BJ (cell line): Measurements from ENCODE around the gene STMP1. TPM values are rescaled to one million over a fixed set of nuclear protein-coding genes. Genes with fewer than 3 reads are reported as not detected.
"Not testable (repeated sequence)": the region's sequence is repeated elsewhere in the genome, so short reads cannot be mapped to it uniquely, and the experiment has no call there.

ENCODE experiments used
- CTCF ChIA-PET: fragments of 350-600 bp; formaldehyde crosslinking; extraction: SDS; loops from one replicate; lab custom pipeline; 2021; ENCODE audit warnings: antibody characterized with exemption, inconsistent platforms; lab: Yijun Ruan, JAX
- POLR2A ChIA-PET: fragments of 300-600 bp; sonication (Branson Sonifier 250); formaldehyde crosslinking; extraction: SDS; loops from one replicate; lab custom pipeline; 2021; ENCODE audit warnings: antibody characterized with exemption; lab: Charles Lee
- DNase-seq: peaks from one replicate; pipeline ENCODE4 v3.0.0-alpha.2; 2011; ENCODE audit warnings: low read depth
- H3K27me3 ChIP-seq: 2 replicates; pipeline ENCODE4 v1.6.0; 2011; ENCODE audit warnings: low read length; ENCODE audit not compliant: control insufficient read depth, insufficient read depth
- H3K36me3 ChIP-seq: 2 replicates; pipeline ENCODE4 v1.5.1; 2011; ENCODE audit warnings: low read length; ENCODE audit not compliant: control insufficient read depth, insufficient read depth
- H3K4me3 ChIP-seq: 2 replicates; pipeline ENCODE4 v1.5.1; 2011; ENCODE audit warnings: low read depth, mild to moderate bottlenecking, control low read depth, low read length
- polyA plus RNA-seq: library from polyadenylated mRNA; depleted of rRNA; stranded (reverse); fragments of >200 nt; gene quantifications from 2 replicates; pipeline ENCODE4 v1.2.3, GENCODE V29; 2011
- TF ChIP-seq, protein P1 (sequence below): IDR thresholded peaks from 2 replicates; pipeline ENCODE4 v1.5.1; 2011; ENCODE audit warnings: low read depth, mild to moderate bottlenecking, control low read depth, inconsistent platforms, low read length, moderate library complexity; ENCODE audit not compliant: insufficient read depth

STMP1 gene
- polyA plus RNA-seq, 1 experiment = 17.0 TPM

DNA sequence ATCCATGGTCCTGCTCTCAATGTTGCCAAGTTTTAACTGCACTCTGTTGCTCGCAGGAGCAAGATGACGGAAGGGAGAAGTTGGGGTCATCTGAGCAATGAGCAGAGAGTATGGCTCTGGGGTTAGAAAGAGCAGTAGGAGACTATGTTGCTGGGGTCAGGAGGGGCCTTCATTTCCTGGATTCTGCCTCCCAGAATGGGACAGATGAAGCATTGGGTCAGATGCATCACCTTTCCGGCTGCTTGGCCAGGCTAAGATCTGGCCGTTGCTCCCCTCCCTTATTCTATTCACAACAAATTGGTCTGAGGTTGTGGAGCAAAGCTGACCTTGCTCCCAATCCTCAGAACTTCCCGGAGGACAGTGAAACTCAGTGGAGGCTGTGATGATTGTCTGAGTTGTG lies 22.4 kb downstream of the STMP1 start:
- TF ChIP-seq, protein P1, sequence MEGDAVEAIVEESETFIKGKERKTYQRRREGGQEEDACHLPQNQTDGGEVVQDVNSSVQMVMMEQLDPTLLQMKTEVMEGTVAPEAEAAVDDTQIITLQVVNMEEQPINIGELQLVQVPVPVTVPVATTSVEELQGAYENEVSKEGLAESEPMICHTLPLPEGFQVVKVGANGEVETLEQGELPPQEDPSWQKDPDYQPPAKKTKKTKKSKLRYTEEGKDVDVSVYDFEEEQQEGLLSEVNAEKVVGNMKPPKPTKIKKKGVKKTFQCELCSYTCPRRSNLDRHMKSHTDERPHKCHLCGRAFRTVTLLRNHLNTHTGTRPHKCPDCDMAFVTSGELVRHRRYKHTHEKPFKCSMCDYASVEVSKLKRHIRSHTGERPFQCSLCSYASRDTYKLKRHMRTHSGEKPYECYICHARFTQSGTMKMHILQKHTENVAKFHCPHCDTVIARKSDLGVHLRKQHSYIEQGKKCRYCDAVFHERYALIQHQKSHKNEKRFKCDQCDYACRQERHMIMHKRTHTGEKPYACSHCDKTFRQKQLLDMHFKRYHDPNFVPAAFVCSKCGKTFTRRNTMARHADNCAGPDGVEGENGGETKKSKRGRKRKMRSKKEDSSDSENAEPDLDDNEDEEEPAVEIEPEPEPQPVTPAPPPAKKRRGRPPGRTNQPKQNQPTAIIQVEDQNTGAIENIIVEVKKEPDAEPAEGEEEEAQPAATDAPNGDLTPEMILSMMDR = no peak
- CTCF ChIA-PET = interaction anchor here (5.4 kb wide), 1 partner anchor 12 kb away, joined by 39 read pairs; no protein-coding TSS in a partner anchor
- Histone ChIP-seq H3K36me3 (peaks cover 1% of the 10 kb centered on the region), H3K4me3 (no peak overlapping the region), H3K27me3 (no peaks in the 10 kb centered on the region)
- no peak for DNase-seq
- POLR2A ChIA-PET = interaction anchor here (0.6 to 0.7 kb wide), 2 partner anchors 22 to 473 kb away, joined by 3 read pairs; partner anchors contain the start of genes STMP1 and WDR91

DNA sequence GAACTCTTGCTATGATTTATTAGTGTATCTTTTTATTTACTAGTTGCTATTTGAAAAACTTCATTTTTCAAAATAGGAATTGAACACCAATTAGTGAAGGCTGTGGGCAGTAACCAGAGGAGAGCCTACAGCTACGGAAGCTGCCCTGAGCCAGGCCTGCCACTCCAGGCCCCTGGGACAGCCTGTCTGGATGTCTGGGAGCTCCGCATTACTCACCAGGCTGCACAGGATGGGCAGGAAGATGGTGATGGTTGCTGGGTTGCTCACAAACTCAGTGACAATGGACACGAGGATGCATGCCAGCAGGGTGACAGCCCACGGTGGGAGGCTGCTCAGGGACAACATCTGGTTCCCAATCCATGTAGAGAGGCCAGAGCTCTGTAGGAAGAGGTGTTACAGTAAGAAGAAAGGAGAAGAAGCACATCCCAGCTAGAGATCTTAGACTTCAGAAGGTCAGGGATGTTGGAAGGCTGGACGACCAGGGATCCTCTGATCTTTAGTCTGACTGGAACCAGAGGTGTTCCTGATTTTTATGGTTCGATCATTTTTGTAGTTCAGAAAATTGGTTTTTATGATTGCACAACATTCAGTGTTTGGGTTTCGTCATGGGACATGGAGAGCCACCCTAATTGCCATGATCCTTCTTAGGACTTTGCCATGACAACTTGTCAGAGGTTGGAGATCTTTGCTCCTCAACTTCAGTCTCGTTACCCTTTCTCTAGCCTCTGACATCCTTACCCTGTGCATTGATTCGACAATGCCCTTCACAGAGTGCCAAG lies 23.2 kb downstream of the STMP1 start:
- ChIA-PET POLR2A (interaction anchor here (0.6 to 0.7 kb wide), 2 partner anchors 23 to 474 kb away, joined by 3 read pairs; partner anchors contain the start of genes STMP1 and WDR91), CTCF (interaction anchor here (5.4 kb wide), 1 partner anchor 13 kb away, joined by 39 read pairs; no protein-coding TSS in a partner anchor)
- TF ChIP-seq, protein P1 = no peak

DNA sequence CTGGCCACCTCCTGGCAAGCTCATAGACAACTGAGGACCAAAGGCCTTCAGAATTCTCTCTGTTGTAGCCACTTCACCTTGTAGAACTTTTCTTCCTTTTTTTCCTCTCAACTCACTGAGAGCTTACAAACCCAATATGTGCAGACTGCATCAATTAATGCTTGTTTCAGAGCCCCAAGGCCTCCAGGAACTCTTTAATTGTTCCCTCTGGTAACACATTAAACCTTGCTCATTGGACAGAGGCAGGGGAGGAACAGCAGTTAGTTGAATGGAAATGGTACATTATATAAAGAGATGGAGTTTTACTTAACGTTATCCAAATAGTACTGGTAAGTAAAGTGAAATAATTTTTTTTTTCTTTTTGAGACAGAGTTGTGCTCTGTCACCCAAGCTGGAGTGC lies 25.2 kb downstream of the STMP1 start:
- DNase-seq = no peak
- TF ChIP-seq, protein P1 = no peak
- H3K36me3 ChIP-seq = no peaks in the 10 kb centered on the region; the same call in none of the 2 replicates
- no peaks in the 10 kb centered on the region for H3K27me3 ChIP-seq
- ChIA-PET POLR2A (no interaction called here), CTCF (interaction anchor here (0.6 to 0.9 kb wide), 4 partner anchors 10 to 18 kb away, joined by 3 to 4 read pairs (median 3); no protein-coding TSS in a partner anchor)
- no peak overlapping the region for H3K4me3 ChIP-seq

More for the DNA sequence above, 23.2 kb downstream of the STMP1 start:
- Histone ChIP-seq H3K4me3 (no peak overlapping the region), H3K27me3 (no peaks in the 10 kb centered on the region), H3K36me3 (peaks cover 1% of the 10 kb centered on the region)
- DNase-seq = no peak

DNA sequence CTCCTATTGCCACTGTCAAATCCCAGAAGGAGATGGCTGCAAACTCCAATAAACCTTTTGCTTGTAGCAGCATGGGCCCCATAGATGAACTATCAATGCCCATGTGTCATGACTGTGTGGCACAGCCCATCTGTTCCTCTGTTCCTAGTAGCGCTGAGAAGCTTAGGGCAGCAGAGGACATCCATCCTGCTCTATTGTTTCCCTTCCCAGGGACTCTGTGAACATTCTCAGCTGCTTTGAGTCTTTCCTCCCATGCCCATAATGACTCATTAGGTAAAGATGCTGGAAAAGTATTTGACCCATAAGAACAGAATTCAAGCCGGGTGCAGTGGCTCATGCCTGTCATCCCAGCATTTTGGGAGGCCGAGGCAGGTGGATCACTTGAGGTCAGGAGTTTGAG lies 28.3 kb downstream of the STMP1 start:
- CTCF ChIA-PET = interaction anchor here (0.9 to 2.7 kb wide), 3 partner anchors 17 to 34 kb away, joined by 3 to 9 read pairs (median 4); no protein-coding TSS in a partner anchor
- TF ChIP-seq, protein P1 = no peak
- DNase-seq = no peak

DNA sequence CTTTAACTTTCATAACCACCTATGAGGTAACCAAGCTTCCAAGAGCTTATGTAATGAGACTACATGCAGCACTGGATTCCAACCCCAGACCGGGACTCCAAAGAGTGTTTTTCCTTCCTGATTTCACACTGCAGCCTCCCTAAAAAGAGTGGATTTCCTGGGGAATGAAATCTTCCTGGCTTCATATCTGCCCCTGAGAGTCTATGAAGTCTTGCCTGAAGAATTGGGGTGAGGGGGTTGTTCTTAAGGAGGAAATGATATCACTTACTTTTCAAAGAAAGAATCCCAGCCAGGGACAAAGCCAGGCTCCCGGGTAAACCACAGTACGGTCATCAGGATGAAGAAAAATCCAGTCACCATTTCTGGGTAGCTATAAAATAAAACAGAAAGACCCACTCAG lies 29.7 kb downstream of the STMP1 start:
- ChIA-PET POLR2A (no interaction called here), CTCF (interaction anchor here (0.7 to 2.7 kb wide), 2 partner anchors 19 to 21 kb away, joined by 3 to 9 read pairs; no protein-coding TSS in a partner anchor)
- Histone ChIP-seq H3K36me3 (no peaks in the 10 kb centered on the region; the same call in 1 of the 2 replicates), H3K27me3 (no peaks in the 10 kb centered on the region), H3K4me3 (no peak overlapping the region)
- TF ChIP-seq, protein P1 = no peak
- no peak for DNase-seq

More for the DNA sequence above, 28.3 kb downstream of the STMP1 start:
- Histone ChIP-seq H3K4me3 (no peak overlapping the region), H3K27me3 (no peaks in the 10 kb centered on the region), H3K36me3 (no peaks in the 10 kb centered on the region; the same call in 1 of the 2 replicates)
- POLR2A ChIA-PET = interaction anchor here (0.5 kb wide), 1 partner anchor 216 kb away, joined by 4 read pairs; no protein-coding TSS in a partner anchor

DNA sequence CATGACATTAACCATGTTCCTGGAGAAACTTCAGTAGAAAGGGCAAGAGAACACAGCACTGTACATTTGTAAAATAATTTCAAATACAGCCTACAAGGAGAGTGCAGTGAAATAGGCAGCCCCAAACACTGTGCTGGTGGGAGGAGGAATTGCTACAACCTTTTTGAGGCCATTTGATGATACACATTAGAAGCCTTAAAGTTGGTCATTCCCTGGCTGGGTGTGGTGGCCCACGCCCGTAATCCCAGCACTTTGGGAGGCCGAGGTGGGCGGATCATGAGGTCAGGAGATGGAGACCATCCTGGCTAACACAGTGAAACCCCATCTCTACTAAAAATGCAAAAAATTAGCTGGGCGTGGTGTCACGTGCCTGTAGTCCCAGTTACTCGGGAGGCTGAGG lies 30.3 kb downstream of the STMP1 start:
- CTCF ChIA-PET = interaction anchor here (2.7 kb wide), 1 partner anchor 18 kb away, joined by 9 read pairs; no protein-coding TSS in a partner anchor
- DNase-seq, POLR2A ChIA-PET: not testable (repeated sequence)

More for the DNA sequence above, 30.3 kb downstream of the STMP1 start:
- not testable (repeated sequence) for H3K27me3 ChIP-seq, H3K36me3 ChIP-seq, H3K4me3 ChIP-seq
